SK-N-SH (cell line): ENCODE results near the gene PON3.

Experiments used
- CTCF ChIP-seq: fragments of 200-600 bp; sonication (generic); IDR thresholded peaks from 2 replicates; pipeline ENCODE4 v1.6.1; 2017; ENCODE audit warnings: antibody characterized with exemption, mild to moderate bottlenecking, moderate library complexity
- FOXJ3 ChIP-seq: sonication (generic); formaldehyde crosslinking; IDR thresholded peaks from 2 replicates; pipeline ENCODE4 v1.5.1; 2020; ENCODE audit warnings: mild to moderate bottlenecking, missing genetic modification reagents
- GABPA ChIP-seq: IDR thresholded peaks from 2 replicates; pipeline ENCODE4 v1.4.0; 2012; ENCODE audit warnings: low read depth, mild to moderate bottlenecking
- RAD21 ChIP-seq: IDR thresholded peaks from 2 replicates; pipeline ENCODE4 v1.6.1; 2012; ENCODE audit warnings: mild to moderate bottlenecking, low read length
- SMC3 ChIP-seq: IDR thresholded peaks from 2 replicates; pipeline ENCODE4 v1.6.1; 2012; ENCODE audit warnings: low read depth, low read length, improper control_type of control experiment
- YY1 ChIP-seq: IDR thresholded peaks from 2 replicates; pipeline ENCODE4 v1.4.0; 2012; ENCODE audit warnings: low read depth, mild to moderate bottlenecking
- TF ChIP-seq, protein P1 (sequence below): IDR thresholded peaks from 2 replicates; pipeline ENCODE4 v1.4.0; 2012; ENCODE audit warnings: low read depth, borderline replicate concordance

DNA sequence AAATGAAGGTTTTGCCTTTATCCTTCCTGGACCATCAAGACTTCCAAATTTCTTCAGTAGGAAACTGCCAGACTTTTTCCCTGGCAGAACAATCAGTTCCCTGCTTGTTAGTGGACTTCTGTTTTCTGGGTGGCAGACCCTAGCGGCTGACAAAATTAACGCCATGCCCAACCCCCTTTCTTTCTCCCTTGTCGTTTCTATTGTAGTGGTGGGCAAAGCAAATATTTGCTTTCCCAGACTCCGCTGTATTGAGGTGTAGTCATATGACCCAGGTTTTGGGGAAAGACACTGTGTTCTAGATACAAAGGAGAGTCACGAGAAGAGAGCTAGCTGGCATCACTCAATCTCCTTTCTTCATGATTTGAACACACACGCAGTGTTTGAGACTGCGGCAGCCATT, 31.0 kb upstream of the PON3 start:
- TF ChIP-seq GABPA, result no peak
- TF ChIP-seq YY1, result no peak
- no peak for TF ChIP-seq CTCF
- TF ChIP-seq, protein P1, sequence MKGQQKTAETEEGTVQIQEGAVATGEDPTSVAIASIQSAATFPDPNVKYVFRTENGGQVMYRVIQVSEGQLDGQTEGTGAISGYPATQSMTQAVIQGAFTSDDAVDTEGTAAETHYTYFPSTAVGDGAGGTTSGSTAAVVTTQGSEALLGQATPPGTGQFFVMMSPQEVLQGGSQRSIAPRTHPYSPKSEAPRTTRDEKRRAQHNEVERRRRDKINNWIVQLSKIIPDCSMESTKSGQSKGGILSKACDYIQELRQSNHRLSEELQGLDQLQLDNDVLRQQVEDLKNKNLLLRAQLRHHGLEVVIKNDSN, result no peak
- no peak for TF ChIP-seq FOXJ3 (CRISPR knock-in tag)
- no peak for TF ChIP-seq SMC3
- TF ChIP-seq RAD21, result no peak
